ENCODE results near the gene GBX1.

The GBX1 gene

DNA sequence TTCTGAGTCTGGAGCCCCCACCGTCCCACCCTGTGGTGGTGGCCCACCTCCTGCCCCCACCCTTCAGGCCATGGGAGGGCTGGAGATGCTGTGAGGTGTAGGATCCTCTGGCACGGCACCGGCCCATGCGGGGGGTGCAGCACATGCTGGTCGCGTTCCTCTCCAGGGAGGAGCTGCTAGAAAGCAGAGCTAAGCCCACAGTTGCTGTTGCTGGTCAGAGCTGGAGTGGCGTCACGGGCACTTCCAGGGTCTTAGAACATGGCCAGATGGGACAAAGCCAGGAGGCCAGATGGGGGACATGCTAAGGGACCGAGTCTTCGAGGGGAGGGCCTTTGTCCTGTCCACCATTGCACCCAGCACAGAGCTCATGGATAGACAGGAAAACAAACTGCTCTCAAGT is 59.6 kb downstream of the GBX1 start:
- CTCF ChIA-PET: interaction anchor here (1.4 to 2.6 kb wide), 2 partner anchors 23 to 31 kb away, joined by 5 read pairs; no protein-coding TSS in a partner anchor
- TF ChIP-seq ZNF384 (IDR thresholded peaks at IDR 0.05) (no peak), LEF1 (IDR thresholded peaks at IDR 0.05; ENCODE audit: borderline replicate concordance) (no peak), BHLHE40 (IDR thresholded peaks at IDR 0.05; ENCODE audit: borderline replicate concordance) (no peak), FOXM1 (IDR thresholded peaks at IDR 0.05; ENCODE audit: borderline replicate concordance) (no peak), FOXK2 (IDR thresholded peaks at IDR 0.05) (no peak)

DNA sequence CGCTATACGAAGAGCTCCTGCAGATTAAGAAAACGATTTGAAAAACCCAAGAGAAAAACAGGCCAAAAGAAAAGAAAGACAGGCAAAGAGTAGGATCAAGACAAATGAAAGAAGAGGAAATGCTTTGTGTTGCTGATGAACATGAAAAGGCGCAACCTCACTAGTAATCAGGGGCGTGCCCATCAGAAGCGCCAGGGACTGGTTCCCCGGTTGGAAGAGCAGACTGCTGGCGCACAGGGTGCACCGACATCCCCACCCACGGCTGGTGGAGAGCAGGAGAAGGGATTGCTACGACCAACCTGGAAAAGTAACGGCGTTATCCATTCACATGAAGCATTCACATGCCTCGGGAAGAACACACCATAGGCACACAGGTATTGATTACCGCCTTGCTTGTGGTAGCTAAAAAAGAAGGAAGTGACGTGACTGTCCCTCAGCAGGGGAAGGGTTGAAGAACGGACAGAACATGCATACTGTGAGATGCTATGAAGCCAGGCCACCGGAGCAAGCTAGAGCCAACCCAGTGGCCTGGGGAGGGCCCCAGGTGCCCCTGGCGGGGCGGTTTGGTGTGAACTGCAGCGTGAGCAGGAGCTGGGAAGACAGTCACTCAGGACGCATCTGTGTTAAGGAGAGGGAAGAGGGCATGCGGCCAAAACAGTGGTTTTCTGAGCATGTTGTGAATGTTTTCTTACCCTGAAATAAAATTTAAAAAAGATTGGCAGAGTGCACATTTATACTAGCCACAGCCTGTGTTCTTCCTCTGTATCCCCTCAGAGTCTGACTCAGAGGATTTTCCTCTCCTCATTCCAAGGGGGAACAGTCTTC is 62.9 kb downstream of the GBX1 start:
- DNase-seq (ENCODE audit: extremely low spot score): no peak
- ChIA-PET CTCF (no interaction called here), POLR2A (no interaction called here)
- TF ChIP-seq TARDBP (IDR thresholded peaks at IDR 0.05) (no peak), L3MBTL2 (conservative IDR thresholded peaks at IDR 0.05) (no peak), ZNF384 (IDR thresholded peaks at IDR 0.05) (no peak), FOXA1 (IDR thresholded peaks at IDR 0.05) (no peak), LEF1 (IDR thresholded peaks at IDR 0.05; ENCODE audit: borderline replicate concordance) (no peak), CTBP1 (IDR thresholded peaks at IDR 0.05; ENCODE audit: borderline replicate concordance) (no peak), FOXM1 (IDR thresholded peaks at IDR 0.05; ENCODE audit: borderline replicate concordance) (no peak), HDGF (IDR thresholded peaks at IDR 0.05; ENCODE audit: borderline replicate concordance) (no peak), FOXK2 (IDR thresholded peaks at IDR 0.05) (no peak), BHLHE40 (IDR thresholded peaks at IDR 0.05; ENCODE audit: borderline replicate concordance) (no peak), SP1 (IDR thresholded peaks at IDR 0.05) (no peak), SUZ12 (IDR thresholded peaks at IDR 0.05) (no peak), ELF4 (IDR thresholded peaks at IDR 0.05) (no peak), NFRKB (IDR thresholded peaks at IDR 0.05) (no peak), ARNT (IDR thresholded peaks at IDR 0.05) (no peak)
- TF ChIP-seq, protein P1, sequence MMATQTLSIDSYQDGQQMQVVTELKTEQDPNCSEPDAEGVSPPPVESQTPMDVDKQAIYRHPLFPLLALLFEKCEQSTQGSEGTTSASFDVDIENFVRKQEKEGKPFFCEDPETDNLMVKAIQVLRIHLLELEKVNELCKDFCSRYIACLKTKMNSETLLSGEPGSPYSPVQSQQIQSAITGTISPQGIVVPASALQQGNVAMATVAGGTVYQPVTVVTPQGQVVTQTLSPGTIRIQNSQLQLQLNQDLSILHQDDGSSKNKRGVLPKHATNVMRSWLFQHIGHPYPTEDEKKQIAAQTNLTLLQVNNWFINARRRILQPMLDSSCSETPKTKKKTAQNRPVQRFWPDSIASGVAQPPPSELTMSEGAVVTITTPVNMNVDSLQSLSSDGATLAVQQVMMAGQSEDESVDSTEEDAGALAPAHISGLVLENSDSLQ (IDR thresholded peaks at IDR 0.05): no peak

More for the DNA sequence above, 59.6 kb downstream of the GBX1 start:
- POLR2A ChIA-PET: interaction anchor here (1.1 to 1.6 kb wide), 3 partner anchors 27 to 89 kb away, joined by 4 to 5 read pairs (median 5); partner anchors contain the start of genes ABCB8 and FASTK
- no peak for DNase-seq (ENCODE audit: extremely low spot score)

DNA sequence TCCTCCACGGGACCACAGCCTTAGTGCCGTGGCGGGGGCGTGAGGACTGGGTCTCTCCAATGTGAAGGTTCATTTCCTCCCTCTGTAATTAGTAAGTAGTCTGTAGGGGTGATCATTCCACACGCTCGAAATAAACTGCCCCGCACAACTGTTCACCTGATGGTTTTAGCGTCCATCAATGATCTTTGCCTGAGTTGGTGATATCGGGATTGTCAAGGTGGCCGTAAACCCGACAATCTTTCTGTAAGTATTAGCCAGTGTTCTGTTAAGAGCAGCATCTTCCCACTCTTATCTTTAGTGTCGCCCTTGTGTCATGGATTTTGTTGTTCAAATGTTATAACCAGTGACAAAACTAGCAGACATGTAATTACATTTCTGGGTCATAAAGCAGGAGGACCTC is 63.5 kb downstream of the GBX1 start:
- CTCF ChIA-PET: no interaction called here

DNA sequence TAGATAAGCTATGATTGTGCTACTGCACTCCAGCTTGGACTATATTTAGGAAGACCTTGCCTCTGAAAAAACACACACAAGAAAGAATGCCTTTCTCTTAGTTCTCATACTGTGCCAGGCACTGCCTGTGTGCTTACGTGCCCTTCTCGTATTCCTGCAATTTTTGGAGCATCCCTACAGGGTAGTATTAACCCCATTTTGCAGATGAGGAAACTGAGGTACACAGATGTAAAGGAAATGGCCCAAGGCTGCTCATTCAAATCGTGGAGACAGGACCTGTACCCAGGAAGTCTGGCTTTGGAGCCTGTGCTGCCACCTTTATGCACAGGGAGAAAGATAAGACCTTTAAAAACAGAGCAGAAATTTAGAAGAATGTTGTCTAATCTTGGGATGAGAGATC is 64.5 kb downstream of the GBX1 start:
- DNase-seq (ENCODE audit: extremely low spot score): no peak
- ChIA-PET CTCF (no interaction called here), POLR2A (interaction anchor here (1.7 to 2.0 kb wide), 2 partner anchors 17 to 22 kb away, joined by 4 to 7 read pairs; partner anchors contain the start of genes AGAP3 and FASTK)
- TF ChIP-seq, protein P1 (IDR thresholded peaks at IDR 0.05): no peak
- no peak for TF ChIP-seq LEF1 (IDR thresholded peaks at IDR 0.05; ENCODE audit: borderline replicate concordance)
- no peak for TF ChIP-seq NFRKB (IDR thresholded peaks at IDR 0.05)
- TF ChIP-seq ELF4 (IDR thresholded peaks at IDR 0.05): no peak

More for the DNA sequence above, 63.5 kb downstream of the GBX1 start:
- TF ChIP-seq CTBP1 (IDR thresholded peaks at IDR 0.05; ENCODE audit: borderline replicate concordance) (no peak), HDGF (IDR thresholded peaks at IDR 0.05; ENCODE audit: borderline replicate concordance) (no peak), FOXK2 (IDR thresholded peaks at IDR 0.05) (no peak), SUZ12 (IDR thresholded peaks at IDR 0.05) (no peak), FOXA1 (IDR thresholded peaks at IDR 0.05) (no peak), ZNF384 (IDR thresholded peaks at IDR 0.05) (no peak), LEF1 (IDR thresholded peaks at IDR 0.05; ENCODE audit: borderline replicate concordance) (no peak), L3MBTL2 (conservative IDR thresholded peaks at IDR 0.05) (no peak), ARNT (IDR thresholded peaks at IDR 0.05) (no peak), TARDBP (IDR thresholded peaks at IDR 0.05) (no peak), NFRKB (IDR thresholded peaks at IDR 0.05) (no peak), ELF4 (IDR thresholded peaks at IDR 0.05) (no peak), BHLHE40 (IDR thresholded peaks at IDR 0.05; ENCODE audit: borderline replicate concordance) (no peak), FOXM1 (IDR thresholded peaks at IDR 0.05; ENCODE audit: borderline replicate concordance) (no peak)
- TF ChIP-seq, protein P1 (IDR thresholded peaks at IDR 0.05): no peak
- no peak for DNase-seq (ENCODE audit: extremely low spot score)
- POLR2A ChIA-PET: interaction anchor here (1.7 to 2.0 kb wide), 2 partner anchors 18 to 23 kb away, joined by 4 to 7 read pairs; partner anchors contain the start of genes AGAP3 and FASTK

DNA sequence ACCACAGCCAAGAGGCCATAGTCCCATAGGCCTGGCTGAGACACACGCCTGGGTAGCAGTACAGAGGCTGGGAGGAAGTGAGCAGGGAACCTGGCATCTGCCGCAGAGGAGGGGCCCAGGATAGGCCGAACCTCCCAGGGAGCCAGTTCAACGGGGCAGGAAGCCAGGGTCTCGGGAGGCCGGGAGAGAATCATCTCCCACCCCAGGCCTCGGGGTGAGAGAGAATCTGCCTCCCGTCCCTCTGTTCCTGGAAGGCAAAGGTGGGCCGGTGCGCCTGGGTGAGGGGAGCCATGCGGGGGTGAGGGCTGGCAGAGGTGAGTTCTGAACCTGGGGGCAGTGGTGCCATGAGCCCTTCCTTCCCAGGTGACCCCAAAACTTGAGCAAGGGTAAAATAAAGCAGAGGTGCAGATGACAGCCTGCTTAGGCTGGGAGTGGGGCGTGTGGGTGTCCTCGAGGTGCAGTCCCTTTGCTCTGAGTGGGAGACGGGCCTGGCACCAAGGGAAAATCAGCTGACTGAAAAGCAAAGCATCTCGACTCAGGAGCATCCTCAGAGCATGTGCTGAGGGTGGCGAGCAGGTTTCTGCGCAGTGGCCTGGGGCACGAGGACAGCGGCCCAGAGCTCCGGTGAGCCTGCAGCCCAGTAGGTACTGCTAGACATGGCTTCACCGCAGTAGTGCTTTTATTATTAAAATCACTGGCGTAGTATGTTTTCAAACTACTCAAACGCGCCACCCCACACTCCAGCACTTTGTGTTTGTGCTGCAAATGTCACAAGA is 65.7 kb downstream of the GBX1 start:
- no peak for TF ChIP-seq NFRKB (IDR thresholded peaks at IDR 0.05)
- no peak for TF ChIP-seq FOXK2 (IDR thresholded peaks at IDR 0.05)
- no peak for TF ChIP-seq LEF1 (IDR thresholded peaks at IDR 0.05; ENCODE audit: borderline replicate concordance)
- no peak for TF ChIP-seq SUZ12 (IDR thresholded peaks at IDR 0.05)
- no peak for TF ChIP-seq FOXA1 (IDR thresholded peaks at IDR 0.05)
- no peak for TF ChIP-seq TARDBP (IDR thresholded peaks at IDR 0.05)
- no peak for TF ChIP-seq ELF4 (IDR thresholded peaks at IDR 0.05)
- TF ChIP-seq ZNF384 (IDR thresholded peaks at IDR 0.05): no peak
- TF ChIP-seq ARNT (IDR thresholded peaks at IDR 0.05): no peak
- TF ChIP-seq FOXM1 (IDR thresholded peaks at IDR 0.05; ENCODE audit: borderline replicate concordance): no peak
- TF ChIP-seq BHLHE40 (IDR thresholded peaks at IDR 0.05; ENCODE audit: borderline replicate concordance): no peak
- TF ChIP-seq HDGF (IDR thresholded peaks at IDR 0.05; ENCODE audit: borderline replicate concordance): no peak
- TF ChIP-seq, protein P1 (IDR thresholded peaks at IDR 0.05): no peak
- TF ChIP-seq L3MBTL2 (conservative IDR thresholded peaks at IDR 0.05): no peak
- no peak for TF ChIP-seq CTBP1 (IDR thresholded peaks at IDR 0.05; ENCODE audit: borderline replicate concordance)
- no peak for TF ChIP-seq SP1 (IDR thresholded peaks at IDR 0.05)
- CTCF ChIA-PET: interaction anchor here (1.5 kb wide), 1 partner anchor 9 kb away, joined by 3 read pairs; no protein-coding TSS in a partner anchor
- no peak for DNase-seq (ENCODE audit: extremely low spot score)
- POLR2A ChIA-PET: interaction anchor here (0.7 to 2.0 kb wide), 2 partner anchors 14 to 16 kb away, joined by 3 to 7 read pairs; partner anchors contain the start of gene AGAP3

Data from HEK293T (cell line).